HG02970 (cell line): Measurements from ENCODE around the gene REEP6.
"Not testable (repeated sequence)": the region's sequence is repeated elsewhere in the genome, so short reads cannot be mapped to it uniquely, and the experiment has no call there.

Source experiments
- ATAC-seq: cut with Tn5 transposase; IDR thresholded peaks from one replicate; pipeline ENCODE4 v1.9.1; 2021; ENCODE audit warnings: mild to moderate bottlenecking, moderate library complexity, moderate number of reproducible peaks; ENCODE audit not compliant: unreplicated experiment, low FRiP score

REEP6 gene

GRCh38 chr19:1522061-1522460, 31.1 kb downstream of the REEP6 start:
- no peak for ATAC-seq

GRCh38 chr19:1522838-1523237, 31.9 kb downstream of the REEP6 start:
- ATAC-seq, result no peak

DNA sequence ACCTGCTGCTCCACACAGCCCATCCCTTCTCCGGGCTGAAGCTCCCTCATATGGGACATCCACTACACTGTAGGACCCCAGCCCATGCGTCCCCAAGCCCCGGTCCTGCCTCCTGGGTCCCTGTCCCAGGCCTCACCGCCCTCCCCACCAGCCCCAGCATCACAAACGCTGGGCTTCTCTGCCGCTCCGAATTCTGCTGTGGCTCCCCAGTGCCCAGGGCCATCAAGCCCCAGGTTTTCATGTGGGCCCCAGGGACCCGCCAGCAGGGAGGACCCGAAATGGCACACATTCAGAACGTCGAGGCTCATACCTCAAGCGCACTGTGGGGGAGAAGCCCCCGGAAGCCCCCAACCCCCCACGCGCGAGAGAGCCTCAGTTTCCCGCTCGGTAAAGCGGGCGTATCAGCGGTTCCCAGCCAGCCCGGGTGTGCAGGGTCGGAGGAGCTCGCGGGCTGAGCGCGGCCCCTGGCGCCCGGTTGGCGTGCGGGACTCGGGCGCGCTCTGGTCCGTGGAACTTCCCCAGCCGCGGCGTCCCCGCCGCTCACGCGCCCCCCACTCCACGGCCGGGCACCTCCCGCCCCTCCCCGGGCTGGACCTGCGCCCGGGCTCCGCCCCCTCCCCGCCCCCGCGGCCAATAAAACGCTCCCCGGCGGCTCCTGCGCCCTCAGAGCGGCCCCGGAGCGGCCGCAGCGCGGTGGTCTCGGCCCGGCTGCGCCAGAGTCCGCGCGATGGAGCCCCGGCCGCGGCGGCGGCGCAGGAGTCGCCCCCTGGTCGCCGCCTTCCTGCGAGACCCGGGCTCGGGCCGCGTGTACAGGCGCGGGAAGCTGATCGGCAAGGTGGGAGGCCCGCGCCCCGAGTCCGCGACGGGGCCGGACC, 32.7 kb downstream of the REEP6 start, which contains the start of gene PLK5:
Gene PLK5 (plus strand): TSS at position 666 of the 875 bp plus-strand sequence. CDS start 2,920 bp downstream, outside the sequence.
- ATAC-seq, result no peak

- no peak for ATAC-seq
These were observed 33.4 kb downstream of the REEP6 start for GRCh38 chr19:1524287-1524971.

- ATAC-seq, result no peak
These were observed 34.0 kb downstream of the REEP6 start for GRCh38 chr19:1524972-1525325.

- no peak for ATAC-seq
These were observed 34.4 kb downstream of the REEP6 start for GRCh38 chr19:1525343-1525742.

GRCh38 chr19:1526066-1526778, 35.2 kb downstream of the REEP6 start:
- no peak for ATAC-seq

DNA sequence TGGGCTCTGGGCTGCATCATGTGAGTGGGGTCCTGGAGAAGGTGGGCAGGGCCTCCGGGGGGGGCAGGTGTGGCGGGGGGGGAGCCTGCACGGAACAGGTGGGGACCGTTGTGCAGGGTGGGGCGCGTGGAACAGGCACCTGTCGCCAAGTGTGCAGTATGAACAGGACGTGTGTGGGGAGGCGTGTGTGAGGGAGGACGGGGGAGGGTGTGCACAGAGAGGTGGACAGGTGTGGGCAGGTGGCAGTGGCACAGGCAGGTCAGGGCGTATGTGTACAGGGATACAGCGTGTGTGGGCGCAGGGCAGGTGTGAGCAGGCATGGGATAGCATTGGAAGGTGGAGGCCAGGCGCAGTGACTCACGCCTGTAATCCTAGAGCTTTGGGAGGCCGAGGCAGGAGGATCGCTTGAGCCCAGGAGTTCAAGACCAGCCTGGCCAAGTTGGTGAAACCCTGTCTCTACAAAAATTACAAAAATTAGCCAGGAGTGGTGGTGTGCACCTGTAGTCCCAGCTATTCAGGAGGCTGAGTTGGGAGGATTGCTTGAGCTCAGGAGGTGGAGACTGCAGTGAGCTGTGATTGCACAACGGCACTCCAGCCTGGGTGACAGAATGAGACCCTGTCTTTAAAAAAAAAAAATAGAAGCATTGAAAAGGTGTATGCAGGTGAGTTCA, 36.1 kb downstream of the REEP6 start:
- ATAC-seq, result no peak

DNA sequence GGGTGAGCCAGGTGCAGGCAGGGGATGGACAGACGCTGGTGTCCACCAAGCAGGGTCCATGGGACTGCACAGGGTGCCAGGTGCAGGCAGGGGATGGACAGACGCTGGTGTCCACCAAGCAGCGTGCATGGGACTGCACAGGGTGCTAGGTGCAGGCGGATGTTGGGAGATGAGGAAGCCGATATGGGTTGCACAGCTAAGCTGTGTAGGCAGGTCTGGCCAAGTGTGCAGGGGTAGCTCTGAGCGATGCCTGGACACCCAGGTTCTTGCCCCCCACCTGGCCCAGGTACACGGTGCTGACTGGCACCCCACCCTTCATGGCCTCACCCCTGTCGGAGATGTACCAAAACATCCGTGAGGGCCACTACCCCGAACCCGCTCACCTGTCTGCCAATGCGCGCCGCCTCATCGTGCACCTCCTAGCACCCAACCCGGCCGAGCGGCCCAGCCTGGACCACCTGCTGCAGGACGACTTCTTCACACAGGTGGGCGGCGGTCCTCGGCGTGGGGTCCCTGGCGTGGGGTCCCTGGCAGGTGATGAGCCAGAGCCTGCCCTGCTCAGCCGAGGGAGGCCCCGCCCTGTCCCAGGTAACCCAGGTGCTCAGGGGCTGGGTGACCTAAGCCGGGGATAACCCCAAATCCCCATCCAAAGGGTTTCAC, 36.8 kb downstream of the REEP6 start:
- ATAC-seq, result no peak

- ATAC-seq, result no peak
These were observed 37.8 kb downstream of the REEP6 start for GRCh38 chr19:1528596-1529429.

GRCh38 chr19:1529430-1529816, 38.4 kb downstream of the REEP6 start:
- ATAC-seq, result no peak

GRCh38 chr19:1530856-1531255, 39.9 kb downstream of the REEP6 start:
- not testable (repeated sequence) for ATAC-seq

- ATAC-seq, result no peak
These were observed 40.6 kb downstream of the REEP6 start for GRCh38 chr19:1531587-1531986.

- no peak for ATAC-seq
These were observed 41.0 kb downstream of the REEP6 start for GRCh38 chr19:1532003-1532402.

- ATAC-seq, result no peak
These were observed 42.6 kb downstream of the REEP6 start for GRCh38 chr19:1533510-1534150.

DNA sequence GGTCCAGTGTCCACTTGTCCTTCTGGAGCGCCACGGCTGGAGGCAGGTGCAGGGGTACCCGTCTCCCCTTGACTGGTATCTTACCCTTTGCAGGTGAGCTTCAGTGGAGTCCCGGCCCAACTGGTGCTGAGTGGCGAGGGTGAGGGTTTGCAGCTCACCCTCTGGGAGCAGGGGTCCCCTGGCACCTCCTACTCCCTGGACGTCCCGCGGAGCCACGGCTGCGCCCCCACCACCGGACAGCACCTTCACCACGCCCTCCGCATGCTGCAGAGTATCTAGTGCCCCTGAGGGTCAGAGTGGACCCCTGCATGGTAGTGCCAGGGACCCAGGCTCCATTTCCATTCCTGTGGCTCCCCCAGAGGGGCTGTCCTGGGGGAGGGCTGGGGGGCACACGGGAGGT, 44.0 kb downstream of the REEP6 start:
- no peak for ATAC-seq

GRCh38 chr19:1535699-1536098, 44.7 kb downstream of the REEP6 start:
- not testable (repeated sequence) for ATAC-seq

- ATAC-seq, result no peak
These were observed 48.0 kb downstream of the REEP6 start for GRCh38 chr19:1538978-1539377.

DNA sequence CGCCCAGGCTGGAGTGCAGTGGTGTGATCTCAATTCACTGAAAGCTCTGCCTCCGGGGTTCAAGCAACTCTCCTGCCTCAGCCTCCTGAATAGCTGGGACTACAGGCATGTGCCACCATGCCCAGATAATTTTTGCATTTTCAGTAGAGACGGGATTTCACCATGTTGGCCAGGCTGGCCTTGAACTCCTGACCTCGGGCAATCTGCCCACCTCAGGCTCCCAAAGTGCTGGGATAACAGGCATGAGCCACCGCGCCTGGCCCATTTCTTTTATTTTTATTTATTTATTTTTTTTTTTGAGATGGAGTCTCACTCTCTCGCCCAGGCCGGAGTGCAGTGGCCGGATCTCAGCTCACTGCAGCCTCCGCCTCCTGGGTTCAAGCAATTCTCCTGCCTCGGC, 48.8 kb downstream of the REEP6 start:
- ATAC-seq, result not testable (repeated sequence)
